ENCODE measurements around the gene TULP1. TPM values are rescaled to one million over a fixed set of nuclear protein-coding genes. Genes with fewer than 3 reads are reported as not detected.

The TULP1 gene
- total RNA-seq, 1 donor from 2014 or later, result not detected

DNA sequence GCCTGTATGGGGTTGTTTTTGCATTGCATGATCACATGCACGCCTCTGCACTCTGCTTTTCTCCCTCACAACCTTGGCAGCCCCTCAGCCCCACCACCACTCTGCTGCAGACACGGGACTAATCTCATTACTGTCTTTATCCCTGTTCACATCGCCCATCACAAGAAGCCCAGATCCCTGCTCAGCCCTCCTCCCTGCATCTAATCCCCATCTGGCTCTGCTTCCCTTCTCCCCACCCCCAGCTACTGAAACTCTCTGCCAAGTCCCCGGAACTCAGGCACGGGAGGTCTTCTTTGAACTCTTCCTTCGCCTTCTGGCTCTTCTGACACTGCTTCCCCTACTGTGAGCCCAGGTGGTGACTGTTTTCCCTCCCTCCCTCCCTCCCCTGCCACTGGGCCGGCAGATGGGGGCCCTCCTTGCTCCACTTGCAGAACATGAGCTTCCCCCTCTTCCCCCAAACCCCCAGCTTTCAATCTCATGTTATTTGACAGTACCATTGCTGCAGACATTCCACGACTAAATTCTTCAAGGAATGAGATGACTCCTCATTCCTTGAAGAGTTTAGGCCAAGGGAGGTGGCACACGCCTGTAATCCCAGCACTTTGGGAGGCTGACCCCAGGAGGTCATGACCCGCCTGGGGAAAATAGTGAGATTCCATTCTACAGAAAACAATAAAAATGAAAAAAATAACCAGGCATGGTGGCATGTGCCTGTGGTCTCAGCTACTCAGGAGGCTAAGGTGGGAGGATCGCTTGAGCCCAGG is 21.9 kb upstream of the TULP1 start:
- no peak overlapping the region for H3K4me3 Mint-ChIP-seq (ENCODE audit: unreplicated experiment)

DNA sequence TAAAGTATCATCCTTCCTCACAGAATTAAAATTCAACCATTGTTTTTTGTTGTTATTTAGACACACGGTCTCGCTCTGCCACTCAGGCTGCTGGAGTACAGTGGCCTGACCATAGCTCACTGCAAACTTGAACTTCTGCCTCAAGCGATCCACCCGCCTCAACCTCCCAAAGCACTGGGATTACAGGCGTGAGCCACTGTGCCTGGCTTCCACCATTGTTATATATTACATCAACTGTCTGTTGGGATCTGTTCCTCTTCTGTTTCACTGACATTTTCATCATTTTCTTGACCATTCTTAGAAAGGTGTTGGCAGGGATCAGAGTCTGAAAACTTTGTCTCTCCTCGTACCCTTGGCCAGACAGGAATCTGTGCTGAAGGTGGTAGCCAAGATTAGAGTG is 21.3 kb upstream of the TULP1 start:
- no peak for DNase-seq (ENCODE audit: low spot score)
- Mint-ChIP-seq H3K36me3 (ENCODE audit: low read depth, unreplicated experiment) (no peaks in the 10 kb centered on the region), H3K27ac (ENCODE audit: unreplicated experiment) (no peak overlapping the region), H3K9me3 (ENCODE audit: unreplicated experiment) (no peaks in the 10 kb centered on the region), H3K4me3 (ENCODE audit: unreplicated experiment) (no peak overlapping the region), H3K27me3 (ENCODE audit: unreplicated experiment) (peaks cover 3% of the 10 kb centered on the region), H3K4me1 (ENCODE audit: unreplicated experiment) (no peaks in the 10 kb centered on the region)
- TF ChIP-seq, protein P1, sequence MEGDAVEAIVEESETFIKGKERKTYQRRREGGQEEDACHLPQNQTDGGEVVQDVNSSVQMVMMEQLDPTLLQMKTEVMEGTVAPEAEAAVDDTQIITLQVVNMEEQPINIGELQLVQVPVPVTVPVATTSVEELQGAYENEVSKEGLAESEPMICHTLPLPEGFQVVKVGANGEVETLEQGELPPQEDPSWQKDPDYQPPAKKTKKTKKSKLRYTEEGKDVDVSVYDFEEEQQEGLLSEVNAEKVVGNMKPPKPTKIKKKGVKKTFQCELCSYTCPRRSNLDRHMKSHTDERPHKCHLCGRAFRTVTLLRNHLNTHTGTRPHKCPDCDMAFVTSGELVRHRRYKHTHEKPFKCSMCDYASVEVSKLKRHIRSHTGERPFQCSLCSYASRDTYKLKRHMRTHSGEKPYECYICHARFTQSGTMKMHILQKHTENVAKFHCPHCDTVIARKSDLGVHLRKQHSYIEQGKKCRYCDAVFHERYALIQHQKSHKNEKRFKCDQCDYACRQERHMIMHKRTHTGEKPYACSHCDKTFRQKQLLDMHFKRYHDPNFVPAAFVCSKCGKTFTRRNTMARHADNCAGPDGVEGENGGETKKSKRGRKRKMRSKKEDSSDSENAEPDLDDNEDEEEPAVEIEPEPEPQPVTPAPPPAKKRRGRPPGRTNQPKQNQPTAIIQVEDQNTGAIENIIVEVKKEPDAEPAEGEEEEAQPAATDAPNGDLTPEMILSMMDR (IDR thresholded peaks at IDR 0.05; ENCODE audit: unreplicated experiment), result no peak

More for the DNA sequence above, 21.9 kb upstream of the TULP1 start:
- Mint-ChIP-seq H3K36me3 (ENCODE audit: low read depth, unreplicated experiment) (no peaks in the 10 kb centered on the region), H3K9me3 (ENCODE audit: unreplicated experiment) (no peaks in the 10 kb centered on the region), H3K27me3 (ENCODE audit: unreplicated experiment) (peaks cover 3% of the 10 kb centered on the region), H3K4me1 (ENCODE audit: unreplicated experiment) (no peaks in the 10 kb centered on the region), H3K27ac (ENCODE audit: unreplicated experiment) (no peak overlapping the region)
- no peak for DNase-seq (ENCODE audit: low spot score)
- TF ChIP-seq, protein P1 (IDR thresholded peaks at IDR 0.05; ENCODE audit: unreplicated experiment), result no peak

DNA sequence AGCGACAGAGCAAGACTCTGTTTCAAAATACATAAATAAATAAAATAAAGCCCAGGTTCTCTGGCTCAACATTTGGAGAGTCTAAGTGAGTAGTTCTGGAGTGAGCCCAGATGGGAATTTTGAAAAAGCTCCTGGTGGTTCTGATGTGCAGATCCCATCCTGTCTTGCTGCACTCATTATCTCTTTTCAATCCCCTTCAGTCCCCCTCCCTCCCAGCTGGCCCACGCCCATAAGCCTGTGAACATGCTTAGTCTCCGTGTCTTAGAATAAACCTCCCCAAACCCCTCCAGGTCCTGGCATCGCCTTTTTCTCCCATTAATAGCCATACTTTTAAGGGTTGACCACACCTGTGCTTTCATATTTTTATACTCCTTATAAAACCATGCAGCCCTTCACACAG is 19.4 kb upstream of the TULP1 start:
- Mint-ChIP-seq H3K36me3 (ENCODE audit: low read depth, unreplicated experiment) (no peaks in the 10 kb centered on the region), H3K9me3 (ENCODE audit: unreplicated experiment) (no peaks in the 10 kb centered on the region), H3K27ac (ENCODE audit: unreplicated experiment) (no peak overlapping the region), H3K4me3 (ENCODE audit: unreplicated experiment) (no peak overlapping the region), H3K4me1 (ENCODE audit: unreplicated experiment) (no peaks in the 10 kb centered on the region), H3K27me3 (ENCODE audit: unreplicated experiment) (peaks cover 3% of the 10 kb centered on the region)
- no peak for DNase-seq (ENCODE audit: low spot score)
- TF ChIP-seq, protein P1 (IDR thresholded peaks at IDR 0.05; ENCODE audit: unreplicated experiment), result no peak

DNA sequence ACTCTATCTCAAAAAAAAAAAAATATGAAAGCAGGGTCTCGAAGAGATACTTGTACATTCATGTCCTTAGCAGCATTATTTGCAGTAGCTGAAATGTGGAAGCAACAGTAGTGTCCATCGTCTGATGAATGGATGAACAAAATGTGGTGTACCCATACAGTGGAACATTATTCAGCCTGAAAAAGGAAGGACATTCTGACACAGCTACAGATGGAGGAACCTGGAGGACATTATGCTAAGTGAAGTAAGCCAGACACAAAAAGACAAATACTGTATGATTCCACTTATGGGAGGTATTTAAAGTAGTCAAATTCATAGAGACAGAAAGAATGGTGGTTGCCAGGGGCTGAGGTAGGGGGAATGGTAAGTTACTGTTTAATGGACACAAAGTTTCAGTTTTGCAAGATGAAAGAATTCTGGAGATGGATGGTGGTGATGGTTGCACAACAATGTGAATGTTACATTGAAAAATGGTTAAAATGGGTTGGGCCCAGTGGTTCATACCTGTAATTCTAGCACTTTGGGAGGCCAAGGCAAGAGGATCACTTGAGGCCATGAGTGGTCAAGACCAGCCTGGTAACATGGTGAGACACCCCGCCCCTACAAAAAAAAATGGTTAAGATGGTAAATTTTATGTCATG is 11.8 kb upstream of the TULP1 start:
- Mint-ChIP-seq H3K36me3 (ENCODE audit: low read depth, unreplicated experiment) (no peaks in the 10 kb centered on the region), H3K9me3 (ENCODE audit: unreplicated experiment) (no peaks in the 10 kb centered on the region), H3K4me3 (ENCODE audit: unreplicated experiment) (no peak overlapping the region), H3K27ac (ENCODE audit: unreplicated experiment) (peak overlapping the region; percentile 42), H3K4me1 (ENCODE audit: unreplicated experiment) (peaks cover 2% of the 10 kb centered on the region), H3K27me3 (ENCODE audit: unreplicated experiment) (peaks cover 2% of the 10 kb centered on the region)
- no peak for DNase-seq (ENCODE audit: low spot score)
- TF ChIP-seq, protein P1 (IDR thresholded peaks at IDR 0.05; ENCODE audit: unreplicated experiment), result no peak
